A673 (cell line): ENCODE data around the gene PKM. TPM values are rescaled to one million over a fixed set of nuclear protein-coding genes. Genes with fewer than 3 reads are reported as not detected.

Experiments used
- BruUV-seq: library from RNA; stranded (reverse); fragments of 400-500 nt; replicated peaks from 2 replicates; lab custom pipeline; 2021; lab: Mats Ljungman, UMichigan
- CTCF ChIA-PET: fragments of 300-600 bp; sonication (Branson Sonifier 250); formaldehyde crosslinking; loops from one replicate; lab custom pipeline; 2022; ENCODE audit warnings: antibody characterized with exemption; lab: Charles Lee
- POLR2A ChIA-PET: fragments of 300-600 bp; sonication (Branson Sonifier 250); formaldehyde crosslinking; loops from one replicate; lab custom pipeline; 2022; ENCODE audit warnings: antibody characterized with exemption; ENCODE audit not compliant: low non-redundant PET; lab: Charles Lee
- DNase-seq: peaks from one replicate; pipeline ENCODE4 v3.0.0-alpha.2; 2015; ENCODE audit warnings: low spot score
- H3K27ac ChIP-seq: fragments of 200-600 bp; sonication (generic); 2 replicates; pipeline ENCODE4 v1.5.1; 2016; ENCODE audit warnings: mixed run types, low read depth, mild to moderate bottlenecking, mixed read lengths, antibody characterized with exemption, low read length; ENCODE audit not compliant: poor library complexity, severe bottlenecking
- H3K27me3 ChIP-seq: fragments of 200-600 bp; sonication (generic); replicated peaks from 2 replicates; pipeline ENCODE4 v1.6.1; 2017; ENCODE audit warnings: mixed run types, low read depth, mild to moderate bottlenecking, mixed read lengths, antibody characterized with exemption, low read length; ENCODE audit not compliant: insufficient read depth, poor library complexity
- H3K36me3 ChIP-seq: fragments of 200-600 bp; sonication (generic); 2 replicates; pipeline ENCODE4 v1.6.1; 2016; ENCODE audit warnings: mixed run types, mild to moderate bottlenecking, mixed read lengths, antibody characterized with exemption, low read length; ENCODE audit not compliant: insufficient read depth, poor library complexity, severe bottlenecking
- H3K4me1 ChIP-seq: fragments of 200-600 bp; sonication (generic); 2 replicates; pipeline ENCODE4 v1.6.1; 2017; ENCODE audit warnings: mixed run types, mild to moderate bottlenecking, mixed read lengths, antibody characterized with exemption, low read length; ENCODE audit not compliant: insufficient read depth, poor library complexity, severe bottlenecking
- H3K4me3 ChIP-seq: fragments of 200-600 bp; sonication (generic); 2 replicates; pipeline ENCODE4 v1.5.1; 2016; ENCODE audit warnings: low read depth, mixed run types, mild to moderate bottlenecking, mixed read lengths, low read length; ENCODE audit not compliant: poor library complexity, severe bottlenecking
- H3K9me3 ChIP-seq: fragments of 200-600 bp; sonication (generic); 2 replicates; pipeline ENCODE4 v1.6.1; 2016; ENCODE audit warnings: mixed run types, low read depth, mild to moderate bottlenecking, mixed read lengths, antibody characterized with exemption, low read length; ENCODE audit not compliant: poor library complexity, severe bottlenecking
- EZH2 ChIP-seq: fragments of 200-600 bp; sonication (generic); IDR thresholded peaks from 2 replicates; pipeline ENCODE4 v1.6.1; 2017; ENCODE audit warnings: borderline replicate concordance, low read depth, mild to moderate bottlenecking, mixed read lengths, antibody characterized with exemption, low read length; ENCODE audit not compliant: poor library complexity, severe bottlenecking
- intact Hi-C: fragments of 100-400 bp; cut with micrococcal nuclease; formaldehyde crosslinking; loops from one replicate; pipeline ENCODE4 v1.10.0; 2022; ENCODE audit not compliant: unreplicated experiment
- total RNA-seq: library from RNA; stranded (reverse); gene quantifications from 2 replicates; pipeline ENCODE4 v1.2.3, GENCODE V29; 2021
- TF ChIP-seq, protein P1 (sequence below): fragments of 300-800, 200-600 bp; sonication (generic); conservative IDR thresholded peaks from 2 replicates; pipeline ENCODE4 v1.5.1; 2017; ENCODE audit warnings: low read depth, mild to moderate bottlenecking, antibody characterized with exemption, low read length, moderate library complexity, mixed read lengths

PKM gene
- total RNA-seq, 1 experiment from 2014 or later, result 1,955 TPM

DNA sequence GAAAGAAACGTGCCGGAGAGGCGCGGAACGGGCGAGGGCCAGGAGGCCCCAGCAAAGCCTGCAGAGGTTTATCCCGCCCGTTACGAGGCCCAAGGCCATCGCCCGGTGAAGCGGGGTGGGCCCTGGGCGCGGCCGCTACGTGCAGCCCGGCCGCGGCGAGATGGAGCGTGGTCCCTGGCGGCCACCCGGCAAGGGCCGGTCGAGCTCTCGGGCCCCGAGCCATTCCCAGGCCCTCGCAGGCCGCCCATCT lies 1.1 kb downstream of the PKM start:
- peaks cover 35% of the 10 kb centered on the region for H3K4me1 ChIP-seq
- TF ChIP-seq, protein P1, sequence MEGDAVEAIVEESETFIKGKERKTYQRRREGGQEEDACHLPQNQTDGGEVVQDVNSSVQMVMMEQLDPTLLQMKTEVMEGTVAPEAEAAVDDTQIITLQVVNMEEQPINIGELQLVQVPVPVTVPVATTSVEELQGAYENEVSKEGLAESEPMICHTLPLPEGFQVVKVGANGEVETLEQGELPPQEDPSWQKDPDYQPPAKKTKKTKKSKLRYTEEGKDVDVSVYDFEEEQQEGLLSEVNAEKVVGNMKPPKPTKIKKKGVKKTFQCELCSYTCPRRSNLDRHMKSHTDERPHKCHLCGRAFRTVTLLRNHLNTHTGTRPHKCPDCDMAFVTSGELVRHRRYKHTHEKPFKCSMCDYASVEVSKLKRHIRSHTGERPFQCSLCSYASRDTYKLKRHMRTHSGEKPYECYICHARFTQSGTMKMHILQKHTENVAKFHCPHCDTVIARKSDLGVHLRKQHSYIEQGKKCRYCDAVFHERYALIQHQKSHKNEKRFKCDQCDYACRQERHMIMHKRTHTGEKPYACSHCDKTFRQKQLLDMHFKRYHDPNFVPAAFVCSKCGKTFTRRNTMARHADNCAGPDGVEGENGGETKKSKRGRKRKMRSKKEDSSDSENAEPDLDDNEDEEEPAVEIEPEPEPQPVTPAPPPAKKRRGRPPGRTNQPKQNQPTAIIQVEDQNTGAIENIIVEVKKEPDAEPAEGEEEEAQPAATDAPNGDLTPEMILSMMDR, result no peak
- no peak for TF ChIP-seq EZH2
- peak overlapping the region; percentile 91 for H3K4me3 ChIP-seq
- H3K27ac ChIP-seq, result peak overlapping the region; percentile 92
- H3K27me3 ChIP-seq, result no peaks in the 10 kb centered on the region
- DNase-seq, result no peak
- intact Hi-C loops, result loop anchor here (10.0 kb wide), 1 partner anchor 245 kb away; the partner anchor contains the start of gene ARIH1
- H3K36me3 ChIP-seq, result peaks cover 9% of the 10 kb centered on the region
- H3K9me3 ChIP-seq, result no peaks in the 10 kb centered on the region
- ChIA-PET CTCF (no interaction called here), POLR2A (no interaction called here)
- no TSS peak for BruUV-seq

DNA sequence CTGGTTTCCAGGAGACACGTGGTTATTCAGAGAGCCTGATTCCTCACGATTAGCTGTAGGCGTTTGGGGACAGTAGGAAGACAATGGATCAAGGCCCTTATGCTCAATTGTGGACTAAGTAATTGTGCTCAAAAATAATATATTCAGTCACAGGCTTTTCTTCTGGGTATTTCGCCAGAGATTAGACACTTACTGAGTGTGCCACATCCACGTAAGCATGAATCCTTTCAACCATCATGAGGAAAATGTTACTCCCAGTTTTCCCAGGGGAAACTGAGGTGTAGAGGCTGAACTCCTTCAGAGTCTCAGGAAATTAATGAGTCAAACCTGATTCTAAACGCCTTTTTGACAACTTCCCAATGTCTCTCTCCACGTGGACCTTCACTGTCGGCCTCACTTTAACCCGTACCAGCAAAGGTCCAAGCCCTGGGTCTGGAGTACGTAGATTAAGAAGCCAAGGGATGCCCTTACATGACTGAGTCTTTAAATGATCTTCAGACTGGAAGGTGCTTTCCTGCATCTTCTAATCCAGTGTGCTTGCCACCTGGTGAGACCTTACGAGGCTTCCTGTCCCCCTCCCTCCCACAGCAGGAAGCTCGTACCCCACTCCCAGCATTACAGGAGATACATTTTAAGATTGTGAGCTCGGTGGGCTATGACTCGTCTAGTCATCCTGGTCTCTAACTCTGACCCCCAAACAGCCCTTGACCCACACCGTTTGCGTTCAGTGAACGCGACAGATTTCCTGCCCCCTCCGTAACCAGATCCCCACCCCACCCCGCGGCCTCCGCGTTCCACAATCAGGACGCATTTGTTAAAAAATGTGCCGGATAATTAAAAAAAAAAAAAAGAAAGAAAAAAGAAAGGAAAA lies 1.7 kb downstream of the PKM start:
- ChIA-PET POLR2A (no interaction called here), CTCF (no interaction called here)
- no peaks in the 10 kb centered on the region for H3K27me3 ChIP-seq
- TSS peak; percentile 40 for BruUV-seq
- intact Hi-C loops, result no loop called here
- H3K4me1 ChIP-seq, result peaks cover 35% of the 10 kb centered on the region
- DNase-seq, result peak; percentile 24
- no peaks in the 10 kb centered on the region for H3K9me3 ChIP-seq
- H3K4me3 ChIP-seq, result peak overlapping the region; percentile 91
- H3K27ac ChIP-seq, result peak overlapping the region; percentile 92
- TF ChIP-seq EZH2, result no peak
- TF ChIP-seq, protein P1, result no peak
- H3K36me3 ChIP-seq, result peaks cover 13% of the 10 kb centered on the region

DNA sequence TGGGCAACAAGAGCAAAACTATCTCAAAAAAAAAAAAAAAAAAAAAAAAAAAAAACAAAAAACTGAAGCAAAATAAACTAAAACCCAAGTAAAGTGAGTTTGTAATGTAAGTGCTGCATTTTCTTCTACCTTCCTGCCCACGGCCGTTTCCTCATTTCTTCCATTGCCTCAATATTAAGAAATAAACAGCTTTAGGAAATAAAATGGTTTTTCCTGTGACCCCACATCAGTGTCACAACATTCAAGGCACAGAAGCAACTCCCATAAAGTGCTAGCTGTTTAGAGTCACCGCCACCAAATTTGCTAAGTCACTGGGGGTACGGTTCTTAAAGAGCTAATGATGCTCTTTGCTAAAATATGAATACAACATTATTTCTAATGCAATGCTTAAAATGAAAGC lies 3.3 kb downstream of the PKM start:
- intact Hi-C loops, result no loop called here
- Histone ChIP-seq H3K4me1 (peaks cover 48% of the 10 kb centered on the region), H3K4me3 (peak overlapping the region; percentile 91), H3K36me3 (peaks cover 27% of the 10 kb centered on the region), H3K27me3 (no peaks in the 10 kb centered on the region), H3K9me3 (no peaks in the 10 kb centered on the region), H3K27ac (peak overlapping the region; percentile 92)
- ChIA-PET CTCF (no interaction called here), POLR2A (interaction anchor here (0.6 kb wide), 1 partner anchor 1036 kb away, joined by 5 read pairs; no protein-coding TSS in a partner anchor)
- TF ChIP-seq, protein P1, result no peak
- no peak for TF ChIP-seq EZH2
- no TSS peak for BruUV-seq
- DNase-seq, result no peak
